Thymus (tissue), 11 donors: ENCODE measurements around the gene IPP. TPM values are rescaled to one million over a fixed set of nuclear protein-coding genes. Genes with fewer than 3 reads are reported as not detected.
"Not testable (repeated sequence)": the region's sequence is repeated elsewhere in the genome, so short reads cannot be mapped to it uniquely, and the experiment has no call there.

Experiments used
- DNase-seq, 9 donors: peaks; one replicate each; pipeline ENCODE4 v3.0.0-alpha.2; 2013; ENCODE audit warnings: low spot score in 9 of 9, low read depth in 6 of 9, missing footprints in 1 of 9
- H3K27ac ChIP-seq, 2 donors: one replicate each; pipeline ENCODE4 v1.5.1; 2013; ENCODE audit warnings: control low read depth in 1 of 2, low read depth in 1 of 2, low read length in 1 of 2, mild to moderate bottlenecking in 1 of 2, moderate library complexity in 1 of 2
- H3K27me3 ChIP-seq, 2 donors: one replicate each; pipeline ENCODE4 v1.5.1; 2013; ENCODE audit warnings: low read length in 1 of 2; ENCODE audit not compliant: control insufficient read depth in 2 of 2, insufficient read depth in 1 of 2
- H3K36me3 ChIP-seq, 2 donors: one replicate each; pipeline ENCODE4 v1.5.1; 2013; ENCODE audit warnings: low read length in 1 of 2, mild to moderate bottlenecking in 1 of 2, moderate library complexity in 1 of 2; ENCODE audit not compliant: control insufficient read depth in 2 of 2, insufficient read depth in 2 of 2
- H3K4me1 ChIP-seq, 2 donors: one replicate each; pipeline ENCODE4 v1.5.1; 2013; ENCODE audit warnings: low read length in 2 of 2; ENCODE audit not compliant: control insufficient read depth in 2 of 2, insufficient read depth in 2 of 2
- H3K4me3 ChIP-seq, 2 donors: one replicate each; pipeline ENCODE4 v1.5.1; 2013; ENCODE audit warnings: low read length in 2 of 2, control low read depth in 1 of 2, mild to moderate bottlenecking in 1 of 2
- H3K9me3 ChIP-seq, 2 donors: one replicate each; pipeline ENCODE4 v1.5.1; 2013; ENCODE audit warnings: low read length in 1 of 2, mild to moderate bottlenecking in 1 of 2; ENCODE audit not compliant: control insufficient read depth in 2 of 2, insufficient read depth in 1 of 2
- WGBS: extraction: QIAGEN DNeasy Blood & Tissue Kit; methylation state at CpG from one replicate; pipeline ENCODE4 v1.1.7; 2013; 5-methylcytosine and 5-hydroxymethylcytosine counted together
- polyA plus RNA-seq: library from polyadenylated mRNA; stranded (reverse); fragments of 200-250 nt; gene quantifications from one replicate; pipeline ENCODE4 v1.2.3, GENCODE V29; 2013
- total RNA-seq: library from RNA; stranded (reverse); fragments of 120-200 nt; gene quantifications from one replicate; pipeline ENCODE4 v1.2.4, GENCODE V29; 2013
- donor health status: healthy.

Gene IPP
- total and polyA plus RNA-seq, 2 donors = 8.9 to 11.6 TPM

DNA sequence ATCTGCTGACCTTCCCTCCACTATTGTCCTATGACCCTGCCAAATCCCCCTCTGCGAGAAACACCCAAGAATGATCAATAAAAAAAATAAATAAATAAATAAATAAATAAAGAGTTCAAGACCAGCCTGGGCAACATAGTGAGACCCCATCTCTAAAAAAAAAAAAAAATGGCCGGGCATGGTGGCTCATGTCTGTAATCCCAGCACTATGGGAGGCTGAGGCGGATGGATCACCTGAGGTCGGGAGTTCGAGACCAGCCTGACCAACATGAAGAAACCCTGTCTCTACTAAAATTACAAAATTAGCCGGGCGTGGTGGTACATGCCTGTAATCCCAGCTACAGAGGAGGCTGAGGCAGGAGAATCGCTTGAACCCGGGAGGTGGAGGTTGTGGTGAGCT, 24.4 kb downstream of the IPP start:
- H3K27me3 ChIP-seq, H3K27ac ChIP-seq, H3K4me1 ChIP-seq, H3K9me3 ChIP-seq, DNase-seq, H3K4me3 ChIP-seq: not testable (repeated sequence)
- peaks cover 4 to 15% of the 10 kb centered on the region in 2 donors for H3K36me3 ChIP-seq
- WGBS = over 99% methylated on average over 9 of the region's 9 CpGs

DNA sequence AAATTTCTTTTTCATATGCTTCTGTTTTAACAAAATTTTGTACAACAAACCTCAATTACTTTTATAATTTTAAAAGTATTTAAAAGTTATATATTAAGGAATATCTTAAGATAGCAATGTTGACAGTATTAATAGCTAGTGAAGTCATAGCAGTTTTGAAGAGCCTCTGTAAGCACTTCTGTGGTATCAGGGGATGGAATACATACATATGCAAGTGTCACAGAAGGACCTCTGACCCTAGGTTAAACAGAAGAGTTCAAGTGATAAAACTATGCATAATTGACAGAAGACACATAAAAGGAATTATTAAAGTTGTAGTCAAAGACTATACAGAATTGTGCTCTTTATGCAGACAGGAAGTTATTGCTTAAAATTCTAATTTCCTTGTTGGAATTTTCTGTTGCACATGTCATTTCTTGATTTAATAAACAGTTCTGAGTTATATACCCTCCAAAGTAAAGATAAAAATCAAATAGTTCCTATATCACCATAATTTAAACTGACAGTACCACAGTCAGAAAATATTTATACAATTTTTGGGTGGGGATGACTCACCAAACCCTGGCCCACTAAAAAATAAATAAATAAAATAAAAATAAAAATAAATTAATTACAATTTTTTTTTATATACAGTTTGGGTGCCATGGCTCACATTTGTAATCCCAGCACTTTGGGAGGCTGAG, 27.1 kb downstream of the IPP start:
- peaks cover 7 to 14% of the 10 kb centered on the region in 2 donors for H3K36me3 ChIP-seq
- H3K9me3 ChIP-seq = no peaks in the 10 kb centered on the region
- no peak overlapping the region for H3K27ac ChIP-seq
- no peak overlapping the region for H3K4me3 ChIP-seq
- no peaks in the 10 kb centered on the region for H3K4me1 ChIP-seq
- H3K27me3 ChIP-seq = no peaks in the 10 kb centered on the region
- DNase-seq = no peak

DNA sequence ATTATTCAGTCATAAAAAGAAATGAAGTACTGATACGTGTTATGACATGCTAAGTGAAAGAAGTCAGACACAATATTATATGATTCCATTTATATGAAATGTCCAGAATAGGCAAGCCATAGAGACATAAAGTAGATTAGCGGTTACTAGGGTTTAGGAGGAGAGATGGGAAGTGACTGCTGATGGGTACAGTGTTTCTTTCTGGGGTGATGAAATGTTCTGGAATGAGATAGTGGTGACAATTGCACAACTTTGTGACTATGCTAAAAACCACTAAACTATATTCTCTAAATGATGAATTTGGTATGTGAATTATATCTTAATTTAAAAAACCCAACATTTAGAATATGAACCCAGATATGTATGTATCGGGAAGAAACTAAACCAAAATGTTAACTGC, 27.6 kb downstream of the IPP start:
- Histone ChIP-seq H3K4me1 (no peaks in the 10 kb centered on the region), H3K9me3 (no peaks in the 10 kb centered on the region), H3K27ac (no peak overlapping the region), H3K27me3 (no peaks in the 10 kb centered on the region), H3K36me3 (peaks cover 8 to 14% of the 10 kb centered on the region in 2 donors), H3K4me3 (no peak overlapping the region)
- WGBS = 98% methylated on average over 3 of the region's 3 CpGs
- no peak for DNase-seq

DNA sequence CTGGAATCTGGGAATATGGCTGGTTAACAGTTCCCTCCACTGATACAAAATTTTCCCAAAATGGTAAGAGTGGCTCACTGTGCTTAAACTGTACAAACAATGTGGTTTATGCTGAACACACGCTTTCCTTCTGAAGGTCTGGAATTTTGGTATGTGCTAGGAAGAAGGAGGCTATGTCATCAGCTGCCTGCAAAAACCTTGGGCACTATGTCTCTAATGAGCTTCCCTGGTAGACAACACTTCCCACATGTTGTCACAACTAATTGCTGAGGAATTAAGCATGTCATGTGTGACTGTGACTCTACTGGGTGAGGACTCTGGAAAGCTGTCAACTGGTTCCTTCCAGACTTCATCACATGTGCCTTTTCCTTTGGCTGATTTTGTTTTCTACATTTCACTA, 29.2 kb downstream of the IPP start:
- Histone ChIP-seq H3K27me3 (no peaks in the 10 kb centered on the region), H3K4me1 (no peaks in the 10 kb centered on the region), H3K36me3 (peaks cover 4% of the 10 kb centered on the region in 2 donors), H3K9me3 (no peaks in the 10 kb centered on the region), H3K27ac (no peak overlapping the region), H3K4me3 (no peak overlapping the region)
- WGBS = 98% methylated on average over 1 of the region's 1 CpG
- no peak for DNase-seq

DNA sequence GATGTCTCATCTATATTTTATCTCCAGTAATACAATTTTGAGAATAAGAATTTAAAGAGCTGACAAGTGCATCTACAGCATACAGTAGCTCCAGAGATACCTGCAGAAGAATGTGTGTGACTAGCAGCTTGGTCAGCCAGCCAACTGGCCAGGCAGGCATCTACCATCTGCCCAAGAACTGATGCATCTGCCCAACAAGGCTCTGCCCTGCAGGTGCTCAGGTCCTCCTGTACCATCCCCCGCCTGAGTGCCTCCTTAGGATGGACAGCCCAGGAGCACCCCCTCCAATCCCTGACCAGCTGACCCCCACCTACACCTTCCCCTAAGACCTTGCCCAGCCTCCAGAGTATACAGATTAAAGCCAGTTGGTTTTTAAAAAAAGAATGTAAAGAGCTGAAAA, 32.2 kb downstream of the IPP start:
- no peak overlapping the region for H3K4me3 ChIP-seq
- H3K9me3 ChIP-seq = no peaks in the 10 kb centered on the region
- no peaks in the 10 kb centered on the region for H3K4me1 ChIP-seq
- 100% methylated on average over 1 of the region's 1 CpG for WGBS
- no peak overlapping the region for H3K27ac ChIP-seq
- H3K27me3 ChIP-seq = no peaks in the 10 kb centered on the region
- peaks cover 8 to 10% of the 10 kb centered on the region in 2 donors for H3K36me3 ChIP-seq
- DNase-seq = no peak

DNA sequence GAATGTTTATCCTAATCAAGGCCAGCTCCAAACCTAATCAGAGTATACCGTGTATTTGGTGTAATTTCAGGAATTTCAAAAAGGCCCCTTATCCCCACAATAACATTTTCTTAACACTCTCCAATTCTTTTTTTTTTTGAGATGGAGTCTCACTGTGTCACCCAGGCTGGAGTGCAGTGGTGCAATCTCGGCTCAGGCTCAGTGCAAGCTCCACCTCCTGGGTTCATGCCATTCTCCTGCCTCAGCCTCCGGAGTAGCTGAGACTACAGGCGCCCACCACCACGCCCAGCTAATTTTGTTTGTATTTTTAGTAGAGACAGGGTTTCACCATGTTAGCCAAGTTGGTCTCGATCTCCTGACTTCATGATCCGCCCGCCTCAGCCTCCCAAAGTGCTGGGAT, 33.1 kb downstream of the IPP start:
- DNase-seq, H3K9me3 ChIP-seq, H3K4me3 ChIP-seq, H3K27me3 ChIP-seq, H3K27ac ChIP-seq, H3K4me1 ChIP-seq: not testable (repeated sequence)
- H3K36me3 ChIP-seq = peaks cover 8 to 10% of the 10 kb centered on the region in 2 donors
- 96% methylated on average over 8 of the region's 8 CpGs for WGBS

DNA sequence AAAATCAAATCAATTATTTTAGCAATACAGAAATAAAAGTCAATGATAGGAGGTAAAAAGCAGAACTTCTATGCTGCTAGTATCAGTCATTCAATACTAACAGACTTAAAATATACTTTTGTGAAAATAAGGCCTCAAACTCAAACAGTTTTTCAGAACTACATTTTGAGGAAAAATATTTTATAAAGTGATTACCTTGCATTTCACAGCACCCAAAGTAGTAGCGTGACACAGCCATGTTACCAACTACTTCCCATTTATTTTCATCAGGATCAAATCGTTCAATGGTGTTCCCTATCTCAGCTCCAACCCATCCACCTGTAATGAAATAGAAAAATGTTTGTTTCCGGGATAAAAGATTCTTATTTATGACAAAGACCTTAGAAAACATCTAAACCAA, 33.8 kb downstream of the IPP start:
- no peaks in the 10 kb centered on the region for H3K27me3 ChIP-seq
- no peak for DNase-seq
- H3K9me3 ChIP-seq = no peaks in the 10 kb centered on the region
- no peak overlapping the region for H3K4me3 ChIP-seq
- WGBS = 95% methylated on average over 3 of the region's 3 CpGs
- H3K36me3 ChIP-seq = peaks cover 11 to 13% of the 10 kb centered on the region in 2 donors
- H3K4me1 ChIP-seq = no peaks in the 10 kb centered on the region
- no peak overlapping the region for H3K27ac ChIP-seq

DNA sequence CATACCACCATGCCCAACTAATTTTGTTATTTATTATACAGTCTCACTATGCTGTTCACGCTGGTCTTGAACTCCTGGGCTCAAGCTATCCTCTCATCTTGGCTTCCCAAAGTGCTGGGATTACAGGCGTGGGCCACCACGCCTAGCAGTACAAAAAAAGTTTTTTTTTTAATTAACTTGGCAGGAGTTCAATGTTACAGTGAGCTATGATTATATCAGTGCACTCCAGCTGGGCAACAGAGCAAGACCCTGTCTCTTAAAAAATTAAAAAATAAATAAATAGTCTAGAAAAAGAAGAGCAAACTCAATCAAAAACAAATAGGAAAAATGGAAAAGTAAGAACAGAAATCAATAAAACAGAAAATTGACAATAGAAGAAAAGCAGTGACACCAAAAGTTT, 36.7 kb downstream of the IPP start:
- no peak for DNase-seq
- WGBS = 99% methylated on average over 3 of the region's 3 CpGs
- H3K27me3 ChIP-seq = no peaks in the 10 kb centered on the region
- H3K4me1 ChIP-seq = no peaks in the 10 kb centered on the region
- peaks cover 9 to 11% of the 10 kb centered on the region in 2 donors for H3K36me3 ChIP-seq
- no peak overlapping the region for H3K4me3 ChIP-seq
- no peaks in the 10 kb centered on the region for H3K9me3 ChIP-seq
- no peak overlapping the region for H3K27ac ChIP-seq

DNA sequence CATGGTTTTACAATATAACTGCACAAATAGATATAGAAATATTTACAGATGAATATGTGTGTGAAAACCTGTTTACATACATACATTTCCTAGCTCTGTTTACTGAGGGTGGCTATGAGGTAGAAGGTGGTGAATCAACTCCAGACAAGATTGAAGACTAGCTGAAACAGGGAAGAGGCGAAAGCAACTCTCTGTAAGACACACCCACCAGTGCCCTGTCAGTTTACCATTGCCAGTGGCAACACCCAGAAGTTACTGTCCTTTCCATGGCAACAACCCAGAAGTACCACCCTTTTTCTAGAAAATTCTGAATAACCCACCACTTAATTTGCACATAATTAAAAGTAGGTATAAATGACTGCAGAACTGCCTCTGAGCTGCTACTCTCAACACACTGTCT, 45.8 kb downstream of the IPP start:
- Histone ChIP-seq H3K4me1 (no peaks in the 10 kb centered on the region), H3K9me3 (peaks cover 0 to 1% of the 10 kb centered on the region in 2 donors), H3K27ac (no peak overlapping the region), H3K36me3 (peaks cover 6 to 7% of the 10 kb centered on the region in 2 donors), H3K27me3 (no peaks in the 10 kb centered on the region), H3K4me3 (no peak overlapping the region)
- DNase-seq = no peak
- 96% methylated on average over 1 of the region's 1 CpG for WGBS
